HepG2 (cell line): Measurements from ENCODE around the gene ACO1.

Source experiments
- CTCF ChIP-seq: sonication (generic); formaldehyde crosslinking; IDR thresholded peaks from 2 replicates; pipeline ENCODE4 v1.5.0; 2020; ENCODE audit warnings: mild to moderate bottlenecking, missing genetic modification reagents, moderate library complexity
- MYC ChIP-seq: sonication (generic); formaldehyde crosslinking; IDR thresholded peaks from 2 replicates; pipeline ENCODE4 v1.9.0; 2021; ENCODE audit warnings: missing genetic modification reagents, borderline replicate concordance
- PRDM15 ChIP-seq: sonication (generic); formaldehyde crosslinking; IDR thresholded peaks from 2 replicates; pipeline ENCODE4 v1.4.0; 2020; ENCODE audit warnings: missing genetic modification reagents
- SP1 ChIP-seq, 2 experiments: fragments of 450-650 bp in 1 of 2; sonication (generic) in 1 of 2; formaldehyde crosslinking in 1 of 2; IDR thresholded peaks; 2 replicates each; pipeline versions ENCODE4 v1.4.0 to v1.6.1; 2016 to 2020; ENCODE audit warnings: missing genetic modification reagents in 1 of 2
- ZBTB39 ChIP-seq: sonication (generic); formaldehyde crosslinking; IDR thresholded peaks from 2 replicates; pipeline ENCODE4 v1.5.0; 2020; ENCODE audit warnings: missing genetic modification reagents

- TF ChIP-seq PRDM15 (CRISPR knock-in tag) (no peak), CTCF (CRISPR knock-in tag) (no peak), SP1 (IDR thresholded peaks at IDR 0.05) (no peak), SP1 (CRISPR knock-in tag; IDR thresholded peaks at IDR 0.05) (no peak), MYC (CRISPR knock-in tag) (no peak), ZBTB39 (CRISPR knock-in tag) (no peak)
Observed at GRCh38 chr9:32371679-32372078, 12.8 kb upstream of the ACO1 start.
